ENCODE results near the gene SNRNP27.

DNA sequence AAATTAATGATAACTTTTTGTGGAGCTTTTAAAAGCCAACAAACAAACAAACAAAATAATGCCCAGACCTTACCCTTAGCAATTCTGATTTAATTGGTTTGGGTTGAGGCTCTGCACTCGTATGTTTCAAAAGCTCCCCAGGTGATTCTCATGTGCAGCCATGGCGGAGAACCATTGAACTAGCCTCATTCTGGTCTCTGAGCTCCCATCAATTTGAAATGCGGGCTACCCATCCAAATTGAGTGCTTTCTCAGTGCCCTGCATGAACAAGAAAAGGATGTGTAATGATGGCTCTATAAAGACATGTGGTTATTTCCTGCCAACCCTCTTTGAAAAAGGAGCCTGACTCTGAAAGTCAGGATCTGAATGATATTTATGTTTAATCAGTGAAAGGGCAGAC, 29.4 kb downstream of the SNRNP27 start:
- TF ChIP-seq POLR2A (IDR thresholded peaks at IDR 0.05), result no peak
- TF ChIP-seq, protein P1, sequence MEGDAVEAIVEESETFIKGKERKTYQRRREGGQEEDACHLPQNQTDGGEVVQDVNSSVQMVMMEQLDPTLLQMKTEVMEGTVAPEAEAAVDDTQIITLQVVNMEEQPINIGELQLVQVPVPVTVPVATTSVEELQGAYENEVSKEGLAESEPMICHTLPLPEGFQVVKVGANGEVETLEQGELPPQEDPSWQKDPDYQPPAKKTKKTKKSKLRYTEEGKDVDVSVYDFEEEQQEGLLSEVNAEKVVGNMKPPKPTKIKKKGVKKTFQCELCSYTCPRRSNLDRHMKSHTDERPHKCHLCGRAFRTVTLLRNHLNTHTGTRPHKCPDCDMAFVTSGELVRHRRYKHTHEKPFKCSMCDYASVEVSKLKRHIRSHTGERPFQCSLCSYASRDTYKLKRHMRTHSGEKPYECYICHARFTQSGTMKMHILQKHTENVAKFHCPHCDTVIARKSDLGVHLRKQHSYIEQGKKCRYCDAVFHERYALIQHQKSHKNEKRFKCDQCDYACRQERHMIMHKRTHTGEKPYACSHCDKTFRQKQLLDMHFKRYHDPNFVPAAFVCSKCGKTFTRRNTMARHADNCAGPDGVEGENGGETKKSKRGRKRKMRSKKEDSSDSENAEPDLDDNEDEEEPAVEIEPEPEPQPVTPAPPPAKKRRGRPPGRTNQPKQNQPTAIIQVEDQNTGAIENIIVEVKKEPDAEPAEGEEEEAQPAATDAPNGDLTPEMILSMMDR (IDR thresholded peaks at IDR 0.05), result no peak

Data from ovary (tissue), 3 donors.